Central memory CD8-positive, alpha-beta T cell (primary cell): Measurements from ENCODE around the gene DEXI.
"Not testable (repeated sequence)": the region's sequence is repeated elsewhere in the genome, so short reads cannot be mapped to it uniquely, and the experiment has no call there.

ENCODE experiments used
- ATAC-seq: fragments of 150-1000 bp; cut with Tn5 transposase; replicated peaks from 2 replicates; pipeline ENCODE4 v1.10.0; 2022; ENCODE audit warnings: mild to moderate bottlenecking, moderate FRiP score, moderate number of reproducible peaks; ENCODE audit not compliant: poor library complexity, severe bottlenecking; ENCODE audit errors: extremely low read depth
- DNase-seq, 2 donors: peaks; one replicate each; pipeline ENCODE4 v3.0.0; 2021; ENCODE audit warnings: low spot score in 2 of 2
- H3K27ac Mint-ChIP-seq: one replicate; pipeline ENCODE4 v1.8.0; 2022; ENCODE audit warnings: low read depth, mild to moderate bottlenecking, moderate library complexity, mixed read lengths
- H3K27me3 Mint-ChIP-seq: one replicate; pipeline ENCODE4 v1.8.0; 2022; ENCODE audit warnings: mixed read lengths
- H3K36me3 Mint-ChIP-seq: one replicate; pipeline ENCODE4 v1.8.0; 2022; ENCODE audit warnings: mild to moderate bottlenecking, moderate library complexity, mixed read lengths; ENCODE audit not compliant: insufficient read depth
- H3K4me1 Mint-ChIP-seq: one replicate; pipeline ENCODE4 v1.8.0; 2022; ENCODE audit warnings: mixed read lengths
- H3K4me3 Mint-ChIP-seq: one replicate; pipeline ENCODE4 v1.8.0; 2022; ENCODE audit warnings: mild to moderate bottlenecking, moderate library complexity, mixed read lengths
- H3K9me3 Mint-ChIP-seq: one replicate; pipeline ENCODE4 v1.8.0; 2022; ENCODE audit warnings: mixed read lengths

Gene DEXI

GRCh38 chr16:10979717-10980601, 37.7 kb upstream of the DEXI start:
- no peak overlapping the region for H3K4me3 Mint-ChIP-seq
- DNase-seq (no peak), ATAC-seq (no peak)
- peaks cover 13% of the 10 kb centered on the region for H3K36me3 Mint-ChIP-seq
- no peaks in the 10 kb centered on the region for H3K9me3 Mint-ChIP-seq
- no peaks in the 10 kb centered on the region for H3K27me3 Mint-ChIP-seq
- no peaks in the 10 kb centered on the region for H3K4me1 Mint-ChIP-seq
- no peak overlapping the region for H3K27ac Mint-ChIP-seq

- Mint-ChIP-seq H3K4me3 (no peak overlapping the region), H3K36me3 (peaks cover 13% of the 10 kb centered on the region), H3K4me1 (no peaks in the 10 kb centered on the region), H3K9me3 (no peaks in the 10 kb centered on the region), H3K27me3 (no peaks in the 10 kb centered on the region), H3K27ac (peak overlapping the region; percentile 22)
- ATAC-seq (no peak), DNase-seq (no peak)
These were observed 36.7 kb upstream of the DEXI start for GRCh38 chr16:10978871-10979446.

GRCh38 chr16:10978124-10978523, 35.9 kb upstream of the DEXI start:
- Mint-ChIP-seq H3K4me1 (no peaks in the 10 kb centered on the region), H3K36me3 (peaks cover 13% of the 10 kb centered on the region), H3K4me3 (no peak overlapping the region), H3K27ac (peak overlapping the region; percentile 22), H3K9me3 (no peaks in the 10 kb centered on the region), H3K27me3 (no peaks in the 10 kb centered on the region)
- DNase-seq: no peak
- ATAC-seq: no peak

GRCh38 chr16:10976634-10977033, 34.4 kb upstream of the DEXI start:
- H3K9me3 Mint-ChIP-seq: no peaks in the 10 kb centered on the region
- no peak for DNase-seq
- no peak for ATAC-seq
- no peaks in the 10 kb centered on the region for H3K4me1 Mint-ChIP-seq
- peaks cover 14% of the 10 kb centered on the region for H3K36me3 Mint-ChIP-seq
- no peak overlapping the region for H3K4me3 Mint-ChIP-seq
- H3K27me3 Mint-ChIP-seq: no peaks in the 10 kb centered on the region
- H3K27ac Mint-ChIP-seq: no peak overlapping the region

- H3K9me3 Mint-ChIP-seq: no peaks in the 10 kb centered on the region
- no peaks in the 10 kb centered on the region for H3K27me3 Mint-ChIP-seq
- no peak for DNase-seq
- H3K4me3 Mint-ChIP-seq: no peak overlapping the region
- no peaks in the 10 kb centered on the region for H3K4me1 Mint-ChIP-seq
- no peak for ATAC-seq
- H3K36me3 Mint-ChIP-seq: peaks cover 16% of the 10 kb centered on the region
- no peak overlapping the region for H3K27ac Mint-ChIP-seq
These were observed 30.7 kb upstream of the DEXI start for GRCh38 chr16:10972819-10973464.

- Mint-ChIP-seq H3K4me3 (no peak overlapping the region), H3K9me3 (no peaks in the 10 kb centered on the region), H3K27me3 (no peaks in the 10 kb centered on the region), H3K4me1 (no peaks in the 10 kb centered on the region), H3K36me3 (peaks cover 14% of the 10 kb centered on the region), H3K27ac (no peak overlapping the region)
- DNase-seq (no peak), ATAC-seq (no peak)
These were observed 30.0 kb upstream of the DEXI start for GRCh38 chr16:10972108-10972818.

- Mint-ChIP-seq H3K9me3 (no peaks in the 10 kb centered on the region), H3K4me1 (no peaks in the 10 kb centered on the region), H3K4me3 (no peak overlapping the region), H3K36me3 (peaks cover 13% of the 10 kb centered on the region), H3K27me3 (no peaks in the 10 kb centered on the region), H3K27ac (no peak overlapping the region)
- ATAC-seq: no peak
- DNase-seq: no peak
These were observed 29.3 kb upstream of the DEXI start for GRCh38 chr16:10971560-10971961.

GRCh38 chr16:10970065-10970464, 27.8 kb upstream of the DEXI start:
- ATAC-seq: no peak
- Mint-ChIP-seq H3K36me3 (peaks cover 13% of the 10 kb centered on the region), H3K4me1 (peaks cover 11% of the 10 kb centered on the region), H3K9me3 (no peaks in the 10 kb centered on the region), H3K4me3 (no peak overlapping the region), H3K27me3 (no peaks in the 10 kb centered on the region), H3K27ac (no peak overlapping the region)
- no peak for DNase-seq

- Mint-ChIP-seq H3K27ac (no peak overlapping the region), H3K36me3 (peaks cover 10% of the 10 kb centered on the region), H3K9me3 (no peaks in the 10 kb centered on the region), H3K4me3 (no peak overlapping the region), H3K27me3 (no peaks in the 10 kb centered on the region), H3K4me1 (peaks cover 15% of the 10 kb centered on the region)
- DNase-seq (no peak), ATAC-seq (no peak)
These were observed 27.3 kb upstream of the DEXI start for GRCh38 chr16:10969615-10970014.

GRCh38 chr16:10968498-10968897, 26.2 kb upstream of the DEXI start:
- Mint-ChIP-seq H3K4me3 (no peak overlapping the region), H3K9me3 (no peaks in the 10 kb centered on the region), H3K27me3 (no peaks in the 10 kb centered on the region), H3K27ac (no peak overlapping the region), H3K36me3 (peaks cover 16% of the 10 kb centered on the region), H3K4me1 (peaks cover 23% of the 10 kb centered on the region)
- no peak for ATAC-seq
- DNase-seq: no peak

- H3K27ac Mint-ChIP-seq: no peak overlapping the region
- H3K4me1 Mint-ChIP-seq: peaks cover 23% of the 10 kb centered on the region
- no peaks in the 10 kb centered on the region for H3K27me3 Mint-ChIP-seq
- H3K4me3 Mint-ChIP-seq: no peak overlapping the region
- ATAC-seq (no peak), DNase-seq (no peak)
- H3K9me3 Mint-ChIP-seq: no peaks in the 10 kb centered on the region
- H3K36me3 Mint-ChIP-seq: peaks cover 16% of the 10 kb centered on the region
These were observed 25.7 kb upstream of the DEXI start for GRCh38 chr16:10967986-10968385.

GRCh38 chr16:10966559-10966958, 24.3 kb upstream of the DEXI start:
- not testable (repeated sequence) for H3K27me3 Mint-ChIP-seq, DNase-seq, H3K4me3 Mint-ChIP-seq, H3K27ac Mint-ChIP-seq, ATAC-seq, H3K9me3 Mint-ChIP-seq
- Mint-ChIP-seq H3K4me1 (peaks cover 23% of the 10 kb centered on the region), H3K36me3 (peaks cover 21% of the 10 kb centered on the region)
